ENCODE measurements around the gene MAGI2.

The MAGI2 gene

DNA sequence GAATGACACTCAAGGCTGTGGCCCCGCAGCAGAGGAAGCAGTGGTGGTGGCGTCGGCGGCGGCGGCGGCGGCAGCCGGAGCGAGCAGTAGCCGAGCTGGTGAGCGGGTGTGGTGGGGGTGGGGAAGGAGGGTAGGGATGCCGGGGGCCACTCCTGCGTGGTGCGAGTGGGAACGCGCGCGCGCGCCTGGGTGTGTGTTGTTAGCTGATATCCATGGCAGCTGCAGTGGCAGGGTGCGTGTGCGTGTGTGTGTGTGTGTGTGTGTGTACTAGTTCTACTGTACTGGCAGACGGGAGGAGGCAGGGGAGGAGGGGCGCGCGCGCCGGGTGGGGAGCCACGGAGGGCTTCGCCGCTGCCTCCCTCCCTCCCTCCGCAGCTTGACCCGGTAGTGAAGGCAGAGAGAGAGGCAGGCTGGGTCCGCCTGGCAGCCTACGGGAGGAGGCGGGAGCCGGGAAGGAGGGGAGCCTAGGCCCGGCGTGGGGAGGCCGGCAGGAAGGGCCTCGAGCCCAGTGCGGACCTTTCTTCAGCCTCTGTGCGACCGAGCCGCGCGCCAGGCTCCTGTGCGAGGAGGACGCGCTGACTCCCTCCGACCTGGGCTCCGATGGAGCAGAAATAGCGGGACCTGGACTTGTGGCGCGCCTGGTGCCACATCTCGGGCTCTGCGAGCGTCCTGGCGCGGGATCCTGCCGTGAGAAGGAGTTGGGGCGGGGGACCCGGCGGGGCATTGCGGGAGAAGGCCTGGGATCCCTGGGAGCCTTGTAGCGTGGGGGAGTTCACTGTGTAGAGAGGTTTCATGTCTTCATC, at the start of gene MAGI2:
MAGI2 (minus strand) TSS at position 110 of the 803 bp plus-strand sequence. CDS start 347 bp downstream, outside the sequence.
- peaks cover 32% of the 10 kb centered on the region for H3K4me1 Mint-ChIP-seq (ENCODE audit: low read depth)
- peak within 1 kb of the TSS; percentile 66 for H3K4me3 Mint-ChIP-seq
- H3K27ac Mint-ChIP-seq: no peak within 1 kb of the TSS
- peaks cover 48% of the 10 kb centered on the region for H3K27me3 Mint-ChIP-seq
- intact Hi-C loops (cut with micrococcal nuclease): no loop called here
- no peaks in the 10 kb centered on the region for H3K9me3 Mint-ChIP-seq
- H3K36me3 Mint-ChIP-seq (ENCODE audit: low read depth): no peaks in the 10 kb centered on the region

DNA sequence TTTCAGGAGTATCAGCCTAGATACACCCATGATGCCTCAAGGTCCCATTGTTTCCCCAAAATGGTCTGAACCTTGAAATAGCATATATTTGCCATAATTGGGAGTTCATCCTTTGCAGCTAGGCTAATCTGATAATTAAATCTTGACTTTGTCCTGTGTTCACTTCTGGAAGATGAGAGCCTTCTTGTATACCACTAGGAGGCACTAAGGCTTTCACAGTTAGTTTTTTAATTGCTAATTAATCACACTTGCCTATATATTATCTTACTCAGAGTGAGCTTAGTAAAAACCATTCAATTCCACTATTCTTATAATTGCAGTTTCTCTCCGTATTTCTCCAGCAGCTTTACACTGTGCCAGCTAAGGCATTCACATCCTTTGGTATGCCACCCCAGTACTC, 48.7 kb upstream of the MAGI2 start:
- Mint-ChIP-seq H3K4me1 (ENCODE audit: low read depth) (no peaks in the 10 kb centered on the region), H3K4me3 (no peak overlapping the region), H3K36me3 (ENCODE audit: low read depth) (no peaks in the 10 kb centered on the region), H3K9me3 (no peaks in the 10 kb centered on the region), H3K27me3 (no peaks in the 10 kb centered on the region), H3K27ac (no peak overlapping the region)
- intact Hi-C loops (cut with micrococcal nuclease): no loop called here

DNA sequence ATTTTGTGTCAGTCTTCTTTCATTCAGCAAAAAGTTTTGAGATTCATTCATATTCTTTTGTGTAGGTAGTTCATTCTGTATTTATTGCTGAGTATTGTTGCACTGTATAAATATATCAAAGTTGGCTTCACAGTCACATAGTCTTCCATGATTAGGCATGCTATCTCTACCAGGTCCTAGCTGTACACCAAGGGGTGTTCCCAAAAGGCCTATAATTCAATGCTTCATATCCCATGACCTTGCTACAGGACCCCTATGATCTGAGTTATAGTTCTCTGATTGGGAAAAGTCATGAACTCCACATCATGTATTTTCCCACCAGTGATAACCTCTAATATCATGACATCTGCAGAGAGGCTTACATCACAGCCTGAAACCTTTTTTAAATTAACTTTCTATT, 47.3 kb upstream of the MAGI2 start:
- Mint-ChIP-seq H3K4me3 (no peak overlapping the region), H3K27ac (no peak overlapping the region), H3K9me3 (no peaks in the 10 kb centered on the region), H3K4me1 (ENCODE audit: low read depth) (no peaks in the 10 kb centered on the region), H3K27me3 (no peaks in the 10 kb centered on the region), H3K36me3 (ENCODE audit: low read depth) (no peaks in the 10 kb centered on the region)
- intact Hi-C loops (cut with micrococcal nuclease): no loop called here

DNA sequence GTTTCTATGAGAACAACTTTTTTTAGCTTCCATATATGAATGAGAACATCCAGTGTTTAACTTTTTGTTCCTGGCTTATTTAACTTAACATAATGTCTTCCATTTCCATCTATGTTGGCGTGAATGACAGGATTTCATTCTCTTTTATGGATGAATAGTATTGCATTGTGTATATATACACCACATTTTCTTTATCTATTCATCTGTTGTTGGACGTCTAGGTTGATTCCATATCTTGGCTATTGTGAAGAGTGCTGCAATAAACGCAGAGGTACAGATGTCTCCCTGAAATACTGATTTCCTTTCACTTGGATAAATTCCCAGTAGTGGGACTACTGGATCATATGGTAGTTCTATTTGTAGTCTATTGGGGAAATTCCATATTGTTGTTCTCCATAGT, 44.3 kb upstream of the MAGI2 start:
- intact Hi-C loops (cut with micrococcal nuclease): no loop called here
- no peak overlapping the region for H3K27ac Mint-ChIP-seq

DNA sequence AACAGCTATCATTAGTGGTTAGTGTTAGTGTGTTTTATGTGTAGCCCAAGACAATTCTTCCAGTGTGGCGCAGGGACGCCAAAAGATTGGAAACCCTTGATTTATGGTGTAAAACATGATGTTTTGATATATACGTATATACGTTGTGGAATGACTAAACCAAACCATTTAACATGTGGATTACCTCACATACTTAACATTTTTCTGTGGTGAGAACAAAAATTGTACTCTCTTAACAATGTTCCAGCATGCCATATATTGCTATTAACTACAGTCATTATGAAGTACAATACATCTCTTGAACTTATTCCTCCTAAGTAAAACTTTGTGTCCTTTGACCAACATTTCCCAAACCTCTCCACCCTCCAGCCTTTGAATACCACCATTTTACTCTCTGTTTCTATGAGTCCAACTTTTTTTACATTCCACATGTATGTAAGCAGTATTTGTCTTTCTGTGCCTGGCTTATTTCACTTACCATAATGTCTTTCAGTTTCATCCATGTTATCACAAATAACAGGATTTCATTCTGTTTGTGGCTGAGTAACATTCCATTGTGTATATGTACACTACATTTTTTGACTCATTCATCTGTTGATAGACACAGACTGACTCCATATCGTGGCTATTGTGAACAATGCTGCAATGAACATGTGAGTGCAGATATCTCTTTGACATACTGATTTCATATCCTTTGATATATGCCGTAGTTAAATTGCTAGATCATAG, 42.2 kb upstream of the MAGI2 start:
- Mint-ChIP-seq H3K4me1 (ENCODE audit: low read depth) (no peaks in the 10 kb centered on the region), H3K9me3 (no peaks in the 10 kb centered on the region), H3K27me3 (no peaks in the 10 kb centered on the region), H3K36me3 (ENCODE audit: low read depth) (no peaks in the 10 kb centered on the region), H3K27ac (no peak overlapping the region), H3K4me3 (no peak overlapping the region)
- intact Hi-C loops (cut with micrococcal nuclease): no loop called here

More for the DNA sequence above, 44.3 kb upstream of the MAGI2 start:
- Mint-ChIP-seq H3K27me3 (no peaks in the 10 kb centered on the region), H3K4me3 (no peak overlapping the region), H3K36me3 (ENCODE audit: low read depth) (no peaks in the 10 kb centered on the region), H3K4me1 (ENCODE audit: low read depth) (no peaks in the 10 kb centered on the region), H3K9me3 (no peaks in the 10 kb centered on the region)

DNA sequence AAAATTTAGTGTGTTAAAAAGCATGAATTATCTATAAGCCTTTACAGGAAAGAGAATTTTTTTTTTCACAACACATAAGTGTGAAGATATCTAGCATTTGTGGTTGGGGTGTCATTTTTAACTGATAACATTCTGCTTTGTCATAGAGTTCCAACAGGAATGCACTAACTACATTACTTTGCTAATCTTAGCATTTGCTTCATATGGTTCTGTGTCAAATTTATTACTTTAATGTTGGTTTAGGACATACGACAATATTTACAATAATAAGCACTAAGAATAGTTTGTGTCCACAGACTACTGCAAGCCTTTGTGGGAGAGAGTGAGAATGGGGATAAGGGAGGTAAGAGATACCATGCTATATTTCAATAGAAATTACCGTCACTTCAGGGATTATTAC, 40.6 kb upstream of the MAGI2 start:
- Mint-ChIP-seq H3K27ac (no peak overlapping the region), H3K27me3 (no peaks in the 10 kb centered on the region), H3K4me3 (no peak overlapping the region), H3K9me3 (no peaks in the 10 kb centered on the region), H3K36me3 (ENCODE audit: low read depth) (no peaks in the 10 kb centered on the region), H3K4me1 (ENCODE audit: low read depth) (no peaks in the 10 kb centered on the region)
- intact Hi-C loops (cut with micrococcal nuclease): no loop called here

DNA sequence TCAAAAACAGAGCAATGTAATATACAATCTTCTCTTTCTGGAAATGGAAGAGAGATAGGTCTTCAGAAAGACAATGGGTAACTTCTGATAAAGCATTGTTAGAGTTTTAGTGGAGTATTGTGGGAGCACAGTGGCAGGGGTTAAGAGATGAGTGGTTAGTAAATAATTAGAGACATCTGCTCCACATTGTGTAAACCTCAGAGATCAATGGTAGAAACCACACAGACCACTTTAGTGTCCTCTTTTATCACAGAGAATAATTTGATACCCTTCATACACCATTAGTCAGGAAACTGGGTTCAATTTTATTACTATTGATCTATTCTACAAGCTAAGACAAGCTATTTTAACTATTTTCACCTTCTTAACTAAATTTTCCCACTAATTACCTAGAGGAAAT, 35.9 kb upstream of the MAGI2 start:
- Mint-ChIP-seq H3K27ac (no peak overlapping the region), H3K36me3 (ENCODE audit: low read depth) (no peaks in the 10 kb centered on the region), H3K4me1 (ENCODE audit: low read depth) (no peaks in the 10 kb centered on the region), H3K9me3 (no peaks in the 10 kb centered on the region), H3K27me3 (no peaks in the 10 kb centered on the region), H3K4me3 (no peak overlapping the region)
- intact Hi-C loops (cut with micrococcal nuclease): no loop called here

DNA sequence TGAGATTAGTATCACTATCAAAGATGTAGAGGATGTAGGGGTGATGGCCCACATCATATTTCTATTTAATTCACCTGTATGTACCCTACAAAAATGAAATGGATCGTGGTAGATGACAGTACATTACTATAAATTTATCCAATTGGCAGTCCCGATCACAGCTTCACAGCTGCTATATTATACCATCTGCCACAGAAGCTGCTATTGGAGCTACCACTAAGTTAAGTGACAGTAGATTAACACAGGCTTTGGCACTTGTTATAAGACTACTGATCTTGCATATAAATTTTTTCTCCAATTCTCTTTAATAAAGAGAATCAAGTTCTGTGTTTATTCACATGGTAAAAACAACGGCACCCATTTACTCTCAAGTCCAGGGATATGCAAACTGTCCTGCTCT, 24.9 kb upstream of the MAGI2 start:
- H3K9me3 Mint-ChIP-seq: no peaks in the 10 kb centered on the region
- no peaks in the 10 kb centered on the region for H3K27me3 Mint-ChIP-seq
- no peak overlapping the region for H3K4me3 Mint-ChIP-seq
- intact Hi-C loops (cut with micrococcal nuclease): no loop called here
- H3K4me1 Mint-ChIP-seq (ENCODE audit: low read depth): no peaks in the 10 kb centered on the region
- H3K36me3 Mint-ChIP-seq (ENCODE audit: low read depth): no peaks in the 10 kb centered on the region
- no peak overlapping the region for H3K27ac Mint-ChIP-seq

DNA sequence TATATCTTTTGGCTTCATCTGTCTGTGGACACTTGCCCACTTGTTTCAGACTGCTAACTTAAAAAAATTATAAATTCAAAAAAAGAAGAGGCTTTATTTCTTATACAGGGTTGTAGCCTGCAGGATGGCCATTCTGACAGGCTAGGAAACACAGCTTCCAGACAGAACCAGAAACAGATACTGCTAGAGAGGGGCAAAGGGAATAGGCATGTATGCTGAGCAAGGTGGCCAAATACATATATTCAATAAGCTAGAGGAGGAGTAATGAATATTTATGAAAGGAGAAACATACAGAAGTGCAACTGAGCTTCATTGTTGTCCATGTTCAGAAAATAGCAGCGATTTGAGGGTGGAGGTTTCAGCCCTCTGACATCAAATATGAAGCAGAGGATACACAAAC, 22.0 kb upstream of the MAGI2 start:
- Mint-ChIP-seq H3K9me3 (no peaks in the 10 kb centered on the region), H3K4me1 (ENCODE audit: low read depth) (no peaks in the 10 kb centered on the region), H3K27me3 (no peaks in the 10 kb centered on the region), H3K27ac (no peak overlapping the region), H3K4me3 (no peak overlapping the region), H3K36me3 (ENCODE audit: low read depth) (no peaks in the 10 kb centered on the region)
- intact Hi-C loops (cut with micrococcal nuclease): no loop called here

DNA sequence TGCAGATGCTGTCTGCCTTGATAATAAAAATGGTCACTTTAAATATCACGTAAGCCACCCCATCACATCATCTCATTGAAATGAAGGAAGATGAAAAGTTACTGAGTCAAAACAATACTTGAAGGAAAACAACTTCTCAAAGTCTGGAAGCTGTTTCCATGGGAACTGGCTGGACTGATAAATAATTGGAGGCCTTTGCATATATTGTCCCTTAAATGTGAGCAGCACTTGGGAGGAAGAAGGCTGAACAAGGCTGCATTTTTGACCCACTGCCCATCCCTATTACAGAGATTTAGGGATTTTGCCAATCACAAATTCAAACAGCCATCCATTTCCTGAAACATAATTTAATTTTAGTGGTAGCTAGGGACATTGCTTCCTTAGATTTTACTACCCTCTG, 18.2 kb upstream of the MAGI2 start:
- intact Hi-C loops (cut with micrococcal nuclease): no loop called here
- Mint-ChIP-seq H3K27ac (no peak overlapping the region), H3K36me3 (ENCODE audit: low read depth) (no peaks in the 10 kb centered on the region), H3K27me3 (no peaks in the 10 kb centered on the region), H3K4me1 (ENCODE audit: low read depth) (no peaks in the 10 kb centered on the region), H3K4me3 (no peak overlapping the region), H3K9me3 (no peaks in the 10 kb centered on the region)

DNA sequence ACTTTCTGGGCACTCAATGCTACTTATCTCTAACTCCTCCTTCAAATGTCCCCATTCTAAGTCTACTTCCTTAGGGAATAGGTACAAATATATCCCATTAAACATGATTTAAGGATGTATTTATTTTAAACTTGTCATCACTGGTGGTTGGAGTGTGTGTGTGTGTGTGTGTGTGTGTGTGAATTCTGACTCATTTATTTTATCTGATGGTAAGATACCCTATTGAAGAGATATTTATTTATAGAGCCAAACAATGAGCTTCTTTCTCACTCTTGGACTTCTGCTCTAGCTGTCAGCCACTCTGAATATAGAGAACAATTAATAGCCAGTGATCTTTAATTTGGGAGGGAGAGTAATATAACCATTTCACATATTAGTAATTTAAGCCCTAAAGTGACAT, 17.8 kb upstream of the MAGI2 start:
- Mint-ChIP-seq H3K4me3 (no peak overlapping the region), H3K9me3 (no peaks in the 10 kb centered on the region), H3K27ac (no peak overlapping the region), H3K36me3 (ENCODE audit: low read depth) (no peaks in the 10 kb centered on the region), H3K4me1 (ENCODE audit: low read depth) (no peaks in the 10 kb centered on the region), H3K27me3 (no peaks in the 10 kb centered on the region)
- intact Hi-C loops (cut with micrococcal nuclease): no loop called here

DNA sequence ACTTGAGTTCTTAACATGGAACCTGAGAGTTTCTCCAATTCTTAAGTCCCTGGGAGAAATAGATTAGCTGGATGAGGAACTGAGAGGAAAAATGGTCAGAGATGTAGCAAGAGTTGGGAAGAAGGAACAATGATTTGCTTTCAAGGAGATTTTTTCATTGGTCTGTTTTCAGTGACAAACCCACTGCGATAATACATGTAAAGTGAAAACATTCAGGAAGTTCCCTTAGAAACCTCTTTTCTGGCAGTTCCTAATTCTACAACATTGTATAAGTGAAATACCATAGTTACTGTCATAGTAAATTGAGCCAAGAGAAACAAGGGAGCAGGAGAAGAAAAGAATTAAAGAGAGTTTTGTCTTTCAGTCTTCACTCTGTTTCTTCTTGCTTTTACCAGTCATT, 12.1 kb upstream of the MAGI2 start:
- Mint-ChIP-seq H3K27ac (no peak overlapping the region), H3K27me3 (no peaks in the 10 kb centered on the region), H3K9me3 (no peaks in the 10 kb centered on the region), H3K4me3 (no peak overlapping the region), H3K4me1 (ENCODE audit: low read depth) (peaks cover 5% of the 10 kb centered on the region), H3K36me3 (ENCODE audit: low read depth) (no peaks in the 10 kb centered on the region)
- intact Hi-C loops (cut with micrococcal nuclease): no loop called here

DNA sequence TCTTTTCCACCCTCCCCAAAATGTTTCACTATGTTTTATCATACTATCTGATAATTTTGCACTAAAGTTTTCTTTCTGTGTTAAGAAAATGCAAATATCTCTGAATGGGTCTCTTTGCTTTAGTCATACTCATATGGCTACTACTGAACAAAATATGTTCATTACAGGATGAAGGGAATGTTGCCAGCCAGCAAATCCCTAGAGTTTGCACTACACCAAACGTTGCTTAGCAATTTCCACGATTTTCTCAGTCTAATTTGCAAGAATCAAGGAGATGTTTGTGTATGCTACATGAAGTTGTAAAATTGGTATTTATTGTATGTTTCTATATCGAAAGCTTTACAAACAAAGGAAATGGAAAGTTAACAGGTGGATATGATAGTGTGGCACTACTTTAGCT, 10.6 kb upstream of the MAGI2 start:
- peaks cover 5% of the 10 kb centered on the region for H3K4me1 Mint-ChIP-seq (ENCODE audit: low read depth)
- H3K4me3 Mint-ChIP-seq: no peak overlapping the region
- no peaks in the 10 kb centered on the region for H3K9me3 Mint-ChIP-seq
- intact Hi-C loops (cut with micrococcal nuclease): no loop called here
- H3K36me3 Mint-ChIP-seq (ENCODE audit: low read depth): no peaks in the 10 kb centered on the region
- H3K27ac Mint-ChIP-seq: no peak overlapping the region
- no peaks in the 10 kb centered on the region for H3K27me3 Mint-ChIP-seq

DNA sequence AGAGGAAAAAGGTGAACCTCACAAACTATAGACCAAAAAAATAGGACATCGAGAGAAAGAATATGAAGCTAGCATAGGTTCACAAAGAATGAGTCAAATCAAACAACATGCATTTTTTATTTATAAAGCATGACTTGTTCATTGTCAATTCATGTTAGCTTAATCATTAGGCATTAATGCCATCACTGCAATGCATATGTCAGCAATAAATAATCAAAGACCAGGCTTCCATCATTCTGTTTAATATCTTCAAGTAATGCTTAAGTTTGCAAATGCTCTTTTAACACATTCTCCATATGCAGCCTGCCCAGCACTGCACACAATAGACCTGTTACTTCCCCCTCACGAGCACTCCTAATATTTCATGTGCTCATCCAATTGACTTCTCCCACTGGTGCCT, 8.9 kb upstream of the MAGI2 start:
- no peaks in the 10 kb centered on the region for H3K36me3 Mint-ChIP-seq (ENCODE audit: low read depth)
- intact Hi-C loops (cut with micrococcal nuclease): no loop called here
- no peak overlapping the region for H3K4me3 Mint-ChIP-seq
- no peak overlapping the region for H3K27ac Mint-ChIP-seq
- H3K9me3 Mint-ChIP-seq: no peaks in the 10 kb centered on the region
- H3K4me1 Mint-ChIP-seq (ENCODE audit: low read depth): peaks cover 5% of the 10 kb centered on the region
- H3K27me3 Mint-ChIP-seq: no peaks in the 10 kb centered on the region

DNA sequence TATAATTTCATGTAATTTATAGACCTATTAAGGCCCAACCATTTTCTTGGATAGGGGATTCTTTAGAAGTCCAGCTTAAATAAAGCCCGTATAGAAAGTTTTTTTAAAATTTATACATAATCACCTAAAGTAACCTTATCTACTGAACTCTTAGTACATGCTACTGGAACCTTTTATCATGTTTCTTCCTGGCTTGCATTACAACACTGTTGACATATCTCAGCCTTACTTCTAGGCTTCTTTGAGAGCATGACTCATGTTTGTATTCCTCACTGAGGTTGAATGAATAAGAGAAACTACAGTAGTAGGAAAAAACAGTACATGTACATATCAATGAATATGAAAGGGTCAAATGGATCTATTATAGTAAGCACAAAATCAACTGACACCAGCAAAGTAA, 8.2 kb upstream of the MAGI2 start:
- H3K9me3 Mint-ChIP-seq: no peaks in the 10 kb centered on the region
- no peak overlapping the region for H3K27ac Mint-ChIP-seq
- no peaks in the 10 kb centered on the region for H3K27me3 Mint-ChIP-seq
- H3K4me1 Mint-ChIP-seq (ENCODE audit: low read depth): peaks cover 5% of the 10 kb centered on the region
- H3K4me3 Mint-ChIP-seq: no peak overlapping the region
- intact Hi-C loops (cut with micrococcal nuclease): no loop called here
- H3K36me3 Mint-ChIP-seq (ENCODE audit: low read depth): no peaks in the 10 kb centered on the region
